Activated gamma-delta T cell (primary cell): ENCODE data around the gene TEX47.

Experiments used
- DNase-seq: peaks from one replicate; lab custom pipeline; 2025; lab: John Stamatoyannopoulos, UW

TEX47 gene

DNA sequence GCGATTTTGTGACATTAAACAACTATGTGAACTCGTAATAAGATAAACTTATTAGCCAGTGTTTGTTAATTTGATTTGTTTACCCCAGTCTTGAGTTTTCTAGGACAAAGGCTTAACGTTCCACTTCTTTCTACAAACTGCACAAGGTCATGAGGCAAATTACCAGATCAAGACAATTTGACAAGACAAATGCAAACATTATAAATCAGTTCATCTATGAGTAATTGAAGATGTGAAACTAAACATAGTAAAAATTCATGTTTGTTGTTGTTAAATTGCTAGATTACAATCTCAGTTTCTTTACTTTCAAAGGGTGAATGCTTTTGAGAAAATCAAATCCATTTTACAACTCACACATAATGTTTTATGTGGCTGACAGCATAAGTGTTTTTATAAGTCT lies 49.4 kb downstream of the TEX47 start:
- no peak for DNase-seq
